Measurements from ENCODE around the gene SPAG5. TPM values are rescaled to one million over a fixed set of nuclear protein-coding genes. Genes with fewer than 3 reads are reported as not detected.
A peak's percentile ranks its signal among the peaks of the same experiment; 100 is the strongest.

Gene SPAG5
- total and polyA plus RNA-seq, 9 donors = 16.1 to 42.0 (median 30.9) TPM

DNA sequence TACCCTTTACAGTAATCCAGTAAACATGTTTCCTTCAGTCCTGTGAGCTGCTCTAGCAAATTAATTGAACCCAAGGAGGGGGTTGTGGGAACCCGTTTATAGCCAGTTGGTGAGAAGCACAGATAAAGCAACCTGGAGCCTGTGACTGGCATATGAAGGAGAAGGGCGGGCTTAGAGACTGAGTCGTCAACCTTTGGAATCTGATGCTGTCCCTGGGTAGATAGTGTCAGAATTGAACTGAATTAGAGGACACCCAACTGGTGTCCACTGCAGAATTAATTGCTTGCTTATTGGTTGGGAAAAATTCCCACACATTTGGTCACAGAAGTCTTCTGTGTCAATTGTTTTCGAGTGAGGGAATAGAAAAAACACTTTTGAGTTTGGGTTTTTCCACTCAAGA is 28.0 kb upstream of the SPAG5 start:
- Histone ChIP-seq H3K4me3 (ENCODE audit: low read length) (no peak overlapping the region), H3K27ac (ENCODE audit: low read length) (no peak overlapping the region), H3K27me3 (ENCODE audit: control insufficient read depth, insufficient read depth, low read length) (no peaks in the 10 kb centered on the region), H3K36me3 (ENCODE audit: control insufficient read depth, insufficient read depth, low read length) (peaks cover 66% of the 10 kb centered on the region), H3K4me1 (ENCODE audit: control insufficient read depth, insufficient read depth, low read length) (no peaks in the 10 kb centered on the region), H3K9me3 (replicated peaks; ENCODE audit: control insufficient read depth, low read depth, low read length) (no peaks in the 10 kb centered on the region)
- 98% methylated on average over 4 of the region's 4 CpGs for WGBS (ENCODE audit: insufficient coverage)
- DNase-seq = no peak

DNA sequence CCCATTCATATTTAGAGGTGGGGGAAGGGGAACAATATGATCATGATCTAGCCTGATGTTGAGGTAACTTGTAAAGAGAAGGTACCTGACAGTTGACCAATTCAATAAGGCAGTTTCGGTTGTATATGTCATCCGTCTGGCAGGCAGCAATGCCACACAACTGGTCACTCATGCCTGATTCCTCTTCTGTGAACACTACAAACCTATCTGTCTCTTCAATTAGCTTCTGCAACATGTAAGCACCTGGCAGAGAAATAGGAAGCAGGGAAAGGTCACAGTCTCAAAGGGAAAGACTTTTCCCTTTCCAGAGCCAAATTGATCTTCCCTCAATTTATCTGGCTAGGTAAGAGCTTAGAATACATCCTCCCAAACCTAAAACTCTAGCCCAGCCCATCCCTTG is 25.3 kb upstream of the SPAG5 start:
- no peaks in the 10 kb centered on the region for H3K4me1 ChIP-seq (ENCODE audit: control insufficient read depth, insufficient read depth, low read length)
- H3K9me3 ChIP-seq (replicated peaks; ENCODE audit: control insufficient read depth, low read depth, low read length) = no peaks in the 10 kb centered on the region
- DNase-seq = no peak
- no CpG with 5 or more reads among the region's 2 CpGs for WGBS (ENCODE audit: insufficient coverage)
- no peak overlapping the region for H3K4me3 ChIP-seq (ENCODE audit: low read length)
- H3K27me3 ChIP-seq (ENCODE audit: control insufficient read depth, insufficient read depth, low read length) = no peaks in the 10 kb centered on the region
- peaks cover 73% of the 10 kb centered on the region for H3K36me3 ChIP-seq (ENCODE audit: control insufficient read depth, insufficient read depth, low read length)
- H3K27ac ChIP-seq (ENCODE audit: low read length) = no peak overlapping the region

- 100% methylated on average over 2 of the region's 4 CpGs for WGBS (ENCODE audit: insufficient coverage)
- Histone ChIP-seq H3K36me3 (ENCODE audit: control insufficient read depth, insufficient read depth, low read length) (peaks cover 76% of the 10 kb centered on the region), H3K4me3 (ENCODE audit: low read length) (no peak overlapping the region), H3K27ac (ENCODE audit: low read length) (no peak overlapping the region), H3K27me3 (ENCODE audit: control insufficient read depth, insufficient read depth, low read length) (no peaks in the 10 kb centered on the region), H3K4me1 (ENCODE audit: control insufficient read depth, insufficient read depth, low read length) (no peaks in the 10 kb centered on the region), H3K9me3 (replicated peaks; ENCODE audit: control insufficient read depth, low read depth, low read length) (no peaks in the 10 kb centered on the region)
- DNase-seq = no peak
Measured at GRCh38 chr17:28623696-28624095, 24.9 kb upstream of the SPAG5 start.

GRCh38 chr17:28622186-28622585 is 23.4 kb upstream of the SPAG5 start:
- Histone ChIP-seq H3K9me3 (replicated peaks; ENCODE audit: control insufficient read depth, low read depth, low read length) (no peaks in the 10 kb centered on the region), H3K4me3 (ENCODE audit: low read length) (no peak overlapping the region), H3K4me1 (ENCODE audit: control insufficient read depth, insufficient read depth, low read length) (no peaks in the 10 kb centered on the region), H3K27ac (ENCODE audit: low read length) (no peak overlapping the region), H3K36me3 (ENCODE audit: control insufficient read depth, insufficient read depth, low read length) (peaks cover 80% of the 10 kb centered on the region), H3K27me3 (ENCODE audit: control insufficient read depth, insufficient read depth, low read length) (no peaks in the 10 kb centered on the region)
- DNase-seq = no peak
- WGBS (ENCODE audit: insufficient coverage) = no CpG with 5 or more reads among the region's 3 CpGs

GRCh38 chr17:28620010-28620409 is 21.2 kb upstream of the SPAG5 start:
- Histone ChIP-seq H3K27ac (ENCODE audit: low read length) (no peak overlapping the region), H3K4me3 (ENCODE audit: low read length) (no peak overlapping the region), H3K36me3 (ENCODE audit: control insufficient read depth, insufficient read depth, low read length) (peaks cover 87% of the 10 kb centered on the region), H3K4me1 (ENCODE audit: control insufficient read depth, insufficient read depth, low read length) (no peaks in the 10 kb centered on the region), H3K9me3 (replicated peaks; ENCODE audit: control insufficient read depth, low read depth, low read length) (no peaks in the 10 kb centered on the region), H3K27me3 (ENCODE audit: control insufficient read depth, insufficient read depth, low read length) (no peaks in the 10 kb centered on the region)
- WGBS (ENCODE audit: insufficient coverage) = no CpG with 5 or more reads among the region's 2 CpGs
- DNase-seq = no peak

GRCh38 chr17:28618464-28618863 is 19.6 kb upstream of the SPAG5 start:
- Histone ChIP-seq H3K36me3 (ENCODE audit: control insufficient read depth, insufficient read depth, low read length) (peaks cover 86% of the 10 kb centered on the region), H3K27me3 (ENCODE audit: control insufficient read depth, insufficient read depth, low read length) (no peaks in the 10 kb centered on the region), H3K4me1 (ENCODE audit: control insufficient read depth, insufficient read depth, low read length) (no peaks in the 10 kb centered on the region), H3K9me3 (replicated peaks; ENCODE audit: control insufficient read depth, low read depth, low read length) (no peaks in the 10 kb centered on the region), H3K27ac (ENCODE audit: low read length) (no peak overlapping the region), H3K4me3 (ENCODE audit: low read length) (no peak overlapping the region)
- no peak for DNase-seq
- WGBS (ENCODE audit: insufficient coverage) = 100% methylated on average over 1 of the region's 3 CpGs

DNA sequence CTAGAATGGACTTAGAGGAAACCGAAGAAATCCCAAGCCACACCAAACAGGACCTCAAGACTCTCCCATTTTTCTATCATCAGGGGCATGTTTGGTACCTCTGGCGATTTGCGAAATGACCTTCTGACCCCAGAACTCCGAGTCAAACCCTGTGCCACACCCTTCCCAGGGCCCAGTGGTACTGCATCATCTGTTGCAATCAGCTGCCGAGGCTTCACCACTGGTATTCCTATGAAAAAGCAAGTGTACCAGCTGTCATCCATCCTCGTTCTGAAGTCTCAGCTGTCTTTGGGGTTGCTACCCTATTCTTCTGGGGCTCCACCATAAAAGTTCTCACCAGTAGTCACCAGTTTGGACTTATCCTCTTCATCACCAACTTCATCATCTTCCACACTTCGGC is 17.5 kb upstream of the SPAG5 start:
- no peaks in the 10 kb centered on the region for H3K9me3 ChIP-seq (replicated peaks; ENCODE audit: control insufficient read depth, low read depth, low read length)
- DNase-seq = no peak
- H3K36me3 ChIP-seq (ENCODE audit: control insufficient read depth, insufficient read depth, low read length) = peaks cover 89% of the 10 kb centered on the region
- no peak overlapping the region for H3K27ac ChIP-seq (ENCODE audit: low read length)
- 73% methylated on average over 6 of the region's 7 CpGs for WGBS (ENCODE audit: insufficient coverage)
- no peak overlapping the region for H3K4me3 ChIP-seq (ENCODE audit: low read length)
- no peaks in the 10 kb centered on the region for H3K27me3 ChIP-seq (ENCODE audit: control insufficient read depth, insufficient read depth, low read length)
- no peaks in the 10 kb centered on the region for H3K4me1 ChIP-seq (ENCODE audit: control insufficient read depth, insufficient read depth, low read length)

DNA sequence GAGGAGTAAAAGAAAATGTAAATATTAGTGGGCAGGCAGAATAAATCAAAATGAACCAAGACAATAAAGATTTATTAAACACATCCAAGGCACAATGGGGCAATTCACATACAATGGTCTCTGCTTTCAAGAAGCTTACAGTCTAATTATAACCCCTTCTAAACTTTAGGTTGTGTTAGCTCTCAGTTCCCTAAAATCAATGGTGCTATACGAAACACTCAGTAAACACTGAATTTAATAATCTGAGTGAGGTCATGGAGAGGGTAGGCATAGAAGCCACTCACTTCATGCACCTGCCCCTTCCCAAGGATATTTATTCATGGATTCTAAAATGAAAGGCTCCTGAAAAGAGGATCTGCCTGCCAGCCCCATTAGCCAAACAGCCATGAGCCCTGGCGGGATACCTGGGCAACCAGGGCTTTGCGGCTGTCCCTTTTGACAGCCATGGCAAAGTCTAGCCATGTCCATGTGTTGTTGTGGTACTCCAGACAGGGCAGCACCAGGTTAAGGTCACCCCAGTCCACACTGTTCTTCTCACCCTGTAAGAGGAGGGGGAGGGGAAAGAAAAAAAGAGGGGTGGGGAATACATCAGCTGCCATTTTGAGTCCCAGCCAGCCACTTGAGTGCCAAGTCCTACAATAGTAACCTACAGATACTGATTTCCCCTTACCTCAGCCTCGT is 16.6 kb upstream of the SPAG5 start:
- H3K36me3 ChIP-seq (ENCODE audit: control insufficient read depth, insufficient read depth, low read length) = peaks cover 86% of the 10 kb centered on the region
- no peaks in the 10 kb centered on the region for H3K9me3 ChIP-seq (replicated peaks; ENCODE audit: control insufficient read depth, low read depth, low read length)
- WGBS (ENCODE audit: insufficient coverage) = no CpG with 5 or more reads among the region's 4 CpGs
- H3K4me3 ChIP-seq (ENCODE audit: low read length) = no peak overlapping the region
- no peak for DNase-seq
- H3K27me3 ChIP-seq (ENCODE audit: control insufficient read depth, insufficient read depth, low read length) = no peaks in the 10 kb centered on the region
- no peaks in the 10 kb centered on the region for H3K4me1 ChIP-seq (ENCODE audit: control insufficient read depth, insufficient read depth, low read length)
- no peak overlapping the region for H3K27ac ChIP-seq (ENCODE audit: low read length)

DNA sequence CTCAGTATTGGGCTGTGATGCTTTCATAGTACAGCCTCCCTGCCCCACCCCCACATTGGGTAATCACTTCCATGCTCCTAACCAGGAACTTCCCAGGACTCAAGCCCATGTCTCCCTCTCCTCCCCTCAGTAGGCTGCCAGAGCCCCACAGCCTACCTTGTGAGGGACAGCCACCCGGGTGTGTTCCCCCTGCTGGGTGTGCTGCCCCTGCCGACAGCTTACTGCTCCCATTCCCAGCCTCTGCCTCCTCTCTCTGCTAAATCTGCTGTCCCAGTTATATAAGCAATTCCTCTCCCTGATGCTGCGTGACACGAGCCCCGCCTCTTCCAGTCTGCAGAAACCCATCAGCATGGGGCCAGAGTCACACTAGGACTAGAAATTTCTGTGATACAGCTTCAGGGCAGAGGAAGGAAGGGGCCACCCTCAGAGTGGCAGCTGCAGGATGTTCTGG is 15.1 kb upstream of the SPAG5 start, which contains the start of gene RSKR:
Gene RSKR (minus strand): TSS at position 255 of the 451 bp plus-strand sequence. CDS start 24 bp downstream, at position 231.
- Histone ChIP-seq H3K9me3 (replicated peaks; ENCODE audit: control insufficient read depth, low read depth, low read length) (no peaks in the 10 kb centered on the region), H3K27me3 (ENCODE audit: control insufficient read depth, insufficient read depth, low read length) (no peaks in the 10 kb centered on the region), H3K4me3 (ENCODE audit: low read length) (no peak within 1 kb of the TSS), H3K27ac (ENCODE audit: low read length) (no peak within 1 kb of the TSS), H3K36me3 (ENCODE audit: control insufficient read depth, insufficient read depth, low read length) (peaks cover 75% of the 10 kb centered on the region), H3K4me1 (ENCODE audit: control insufficient read depth, insufficient read depth, low read length) (no peaks in the 10 kb centered on the region)
- 63% methylated on average over 3 of the region's 5 CpGs for WGBS (ENCODE audit: insufficient coverage)
- no peak for DNase-seq

- Histone ChIP-seq H3K27ac (ENCODE audit: low read length) (no peak overlapping the region), H3K9me3 (replicated peaks; ENCODE audit: control insufficient read depth, low read depth, low read length) (no peaks in the 10 kb centered on the region), H3K36me3 (ENCODE audit: control insufficient read depth, insufficient read depth, low read length) (peaks cover 69% of the 10 kb centered on the region), H3K27me3 (ENCODE audit: control insufficient read depth, insufficient read depth, low read length) (no peaks in the 10 kb centered on the region), H3K4me1 (ENCODE audit: control insufficient read depth, insufficient read depth, low read length) (no peaks in the 10 kb centered on the region), H3K4me3 (ENCODE audit: low read length) (no peak overlapping the region)
- DNase-seq = peak; percentile 45
- WGBS (ENCODE audit: insufficient coverage) = 79% methylated on average over 3 of the region's 6 CpGs
Measured at GRCh38 chr17:28612936-28613872, 14.4 kb upstream of the SPAG5 start.

Measured in muscle of leg (tissue), 11 donors.